IMR-90 (cell line): ENCODE measurements around the gene CD6. TPM values are rescaled to one million over a fixed set of nuclear protein-coding genes. Genes with fewer than 3 reads are reported as not detected.

Source experiments
- ATAC-seq: fragments of 200-7000 bp; cut with Tn5 transposase; 2 replicates; pipeline ENCODE4 v1.9.1; 2020; ENCODE audit warnings: low read depth, mild to moderate bottlenecking, moderate library complexity
- BruUV-seq: library from RNA; stranded (reverse); fragments of 400-500 nt; replicated peaks from 2 replicates; lab custom pipeline; 2021; lab: Mats Ljungman, UMichigan
- CTCF ChIA-PET: fragments of 300-600 bp; formaldehyde crosslinking; extraction: SDS; loops from one replicate; lab custom pipeline; 2021; ENCODE audit warnings: antibody characterized with exemption; lab: Yijun Ruan, JAX
- POLR2A ChIA-PET: fragments of 300-600 bp; sonication (Branson Sonifier 250); formaldehyde crosslinking; loops from one replicate; lab custom pipeline; 2022; ENCODE audit warnings: antibody characterized with exemption; ENCODE audit not compliant: unreplicated experiment; lab: Charles Lee
- DNase-seq: peaks from one replicate; pipeline ENCODE4 v3.0.0; 2013
- H2AFZ ChIP-seq: replicated peaks from 2 replicates; pipeline ENCODE3; 2013; ENCODE audit warnings: low read length, mild to moderate bottlenecking; ENCODE audit not compliant: poor library complexity
- H2AK5ac ChIP-seq: 2 replicates; pipeline ENCODE4 v1.6.1; 2013; ENCODE audit warnings: low read depth, low read length, inconsistent platforms
- H2AK9ac ChIP-seq: replicated peaks from 2 replicates; pipeline ENCODE3; 2013; ENCODE audit warnings: mild to moderate bottlenecking, low read depth, low read length, moderate library complexity; ENCODE audit not compliant: poor library complexity
- H2BK120ac ChIP-seq: 2 replicates; pipeline ENCODE4 v1.6.1; 2013; ENCODE audit warnings: low read depth, low read length, inconsistent platforms
- H2BK15ac ChIP-seq: 3 replicates; pipeline ENCODE4 v1.6.1; 2013; ENCODE audit warnings: low read depth, low read length, inconsistent platforms
- H2BK20ac ChIP-seq: 2 replicates; pipeline ENCODE4 v1.6.1; 2013; ENCODE audit warnings: low read depth, mild to moderate bottlenecking, inconsistent platforms, low read length, moderate library complexity
- H2BK5ac ChIP-seq: 2 replicates; pipeline ENCODE4 v1.6.1; 2013; ENCODE audit warnings: mild to moderate bottlenecking, low read depth, low read length, inconsistent platforms; ENCODE audit not compliant: poor library complexity, severe bottlenecking
- H3K14ac ChIP-seq: replicated peaks from 2 replicates; pipeline ENCODE4 v1.6.1; 2013; ENCODE audit warnings: low read depth, low read length, inconsistent platforms
- H3K18ac ChIP-seq: 2 replicates; pipeline ENCODE4 v1.6.1; 2013; ENCODE audit warnings: low read depth, low read length, control low read depth
- H3K23ac ChIP-seq: 2 replicates; pipeline ENCODE4 v1.6.1; 2013; ENCODE audit warnings: low read depth, low read length, inconsistent platforms
- H3K27ac ChIP-seq: 2 replicates; pipeline ENCODE4 v1.5.1; 2013; ENCODE audit warnings: mild to moderate bottlenecking, control low read depth, low read length; ENCODE audit not compliant: insufficient read depth
- H3K27me3 ChIP-seq: 2 replicates; pipeline ENCODE4 v1.6.1; 2013; ENCODE audit warnings: low read length; ENCODE audit not compliant: control insufficient read depth, insufficient read depth
- H3K36me3 ChIP-seq: 2 replicates; pipeline ENCODE4 v1.6.1; 2013; ENCODE audit warnings: low read length, mixed read lengths; ENCODE audit not compliant: control insufficient read depth, insufficient read depth
- H3K4ac ChIP-seq: 2 replicates; pipeline ENCODE4 v1.6.1; 2013; ENCODE audit warnings: low read depth, low read length, inconsistent platforms
- H3K4me1 ChIP-seq: 2 replicates; pipeline ENCODE4 v1.6.1; 2013; ENCODE audit warnings: low read length, mixed read lengths; ENCODE audit not compliant: control insufficient read depth, insufficient read depth
- H3K4me2 ChIP-seq: 2 replicates; pipeline ENCODE4 v1.6.1; 2013; ENCODE audit warnings: low read depth, mild to moderate bottlenecking, control low read depth, low read length, moderate library complexity
- H3K4me3 ChIP-seq: 2 replicates; pipeline ENCODE4 v1.5.1; 2013; ENCODE audit warnings: low read depth, mild to moderate bottlenecking, control low read depth, low read length, moderate library complexity; ENCODE audit not compliant: insufficient read depth
- H3K56ac ChIP-seq: 2 replicates; pipeline ENCODE4 v1.6.1; 2013; ENCODE audit warnings: low read length, inconsistent platforms; ENCODE audit not compliant: insufficient read depth; ENCODE audit errors: extremely low read depth
- H3K79me1 ChIP-seq, 2 experiments: 2 replicates each; pipeline ENCODE4 v1.6.1; 2013; ENCODE audit warnings: low read length in 2 of 2, inconsistent platforms in 1 of 2, low read depth in 1 of 2
- H3K9ac ChIP-seq: 2 replicates; pipeline ENCODE4 v1.6.1; 2013; ENCODE audit warnings: low read depth, low read length, control low read depth
- H3K9me1 ChIP-seq: 2 replicates; pipeline ENCODE4 v1.6.1; 2013; ENCODE audit warnings: low read length, inconsistent platforms; ENCODE audit not compliant: insufficient read depth
- H3K9me3 ChIP-seq: 2 replicates; pipeline ENCODE4 v1.6.1; 2013; ENCODE audit warnings: low read length; ENCODE audit not compliant: control insufficient read depth, insufficient read depth
- H4K20me1 ChIP-seq: 2 replicates; pipeline ENCODE4 v1.6.1; 2013; ENCODE audit warnings: low read length, inconsistent platforms; ENCODE audit not compliant: insufficient read depth
- H4K5ac ChIP-seq: 2 replicates; pipeline ENCODE4 v1.6.1; 2013; ENCODE audit warnings: mild to moderate bottlenecking, low read depth, low read length, control low read depth
- H4K8ac ChIP-seq, 2 experiments: 2 replicates each; pipeline ENCODE4 v1.6.1; 2013; ENCODE audit warnings: low read depth in 2 of 2, low read length in 2 of 2, control low read depth in 1 of 2, inconsistent platforms in 1 of 2
- H4K91ac ChIP-seq: 2 replicates; pipeline ENCODE4 v1.6.1; 2013; ENCODE audit warnings: low read depth, low read length, inconsistent platforms; ENCODE audit not compliant: insufficient read depth
- BHLHE40 ChIP-seq: fragments of 150-350 bp; IDR thresholded peaks from 2 replicates; pipeline ENCODE4 v1.6.1; 2016; ENCODE audit warnings: mild to moderate bottlenecking, low read depth, low read length
- CEBPB ChIP-seq: IDR thresholded peaks from 2 replicates; pipeline ENCODE4 v1.6.1; 2012; ENCODE audit warnings: low read depth, low read length, improper control_type of control experiment
- CHD1 ChIP-seq: IDR thresholded peaks from 2 replicates; pipeline ENCODE4 v1.6.1; 2012; ENCODE audit warnings: low read depth, low read length, improper control_type of control experiment
- CTCF ChIP-seq: conservative IDR thresholded peaks from 2 replicates; pipeline ENCODE4 v1.5.1; 2012; ENCODE audit warnings: mild to moderate bottlenecking, low read depth, low read length, improper control_type of control experiment
- ELK1 ChIP-seq: fragments of 150-350 bp; IDR thresholded peaks from 2 replicates; pipeline ENCODE4 v1.6.1; 2016; ENCODE audit warnings: low read depth, mild to moderate bottlenecking, low read length, moderate library complexity, borderline replicate concordance
- MAFK ChIP-seq: IDR thresholded peaks from 2 replicates; pipeline ENCODE4 v1.6.1; 2012; ENCODE audit warnings: low read depth, low read length, improper control_type of control experiment
- MAZ ChIP-seq: IDR thresholded peaks from 2 replicates; pipeline ENCODE4 v1.6.1; 2012; ENCODE audit warnings: low read depth, mild to moderate bottlenecking, low read length, improper control_type of control experiment, moderate library complexity, borderline replicate concordance
- MXI1 ChIP-seq: IDR thresholded peaks from 2 replicates; pipeline ENCODE4 v1.6.1; 2012; ENCODE audit warnings: low read depth, mild to moderate bottlenecking, low read length, moderate library complexity, borderline replicate concordance
- NFE2L2 ChIP-seq: fragments of 150-350 bp; IDR thresholded peaks from 2 replicates; pipeline ENCODE4 v1.6.1; 2016; ENCODE audit warnings: low read depth, mild to moderate bottlenecking, low read length
- POLR2A ChIP-seq: IDR thresholded peaks from 2 replicates; pipeline ENCODE4 v1.6.1; 2012; ENCODE audit warnings: mild to moderate bottlenecking, low read depth, low read length
- RAD21 ChIP-seq: IDR thresholded peaks from 2 replicates; pipeline ENCODE4 v1.6.1; 2012; ENCODE audit warnings: low read length, improper control_type of control experiment
- RCOR1 ChIP-seq: IDR thresholded peaks from 2 replicates; pipeline ENCODE4 v1.6.1; 2012; ENCODE audit warnings: mild to moderate bottlenecking, low read length, improper control_type of control experiment; ENCODE audit not compliant: insufficient replicate concordance
- RFX5 ChIP-seq: IDR thresholded peaks from 2 replicates; pipeline ENCODE4 v1.8.0; 2012; ENCODE audit warnings: low read depth, mild to moderate bottlenecking, low read length, moderate library complexity
- SMC3 ChIP-seq: fragments of 150-350 bp; IDR thresholded peaks from 2 replicates; pipeline ENCODE4 v1.6.1; 2016; ENCODE audit warnings: low read depth, mild to moderate bottlenecking, antibody characterized with exemption, low read length, moderate library complexity
- WGBS, 2 experiments: methylation state at CpG; one replicate each; pipeline versions ENCODE4 v1.1.5 to v1.1.7; 2013; ENCODE audit warnings: missing lambda C conversion rate in 2 of 2; ENCODE audit not compliant: insufficient read length in 1 of 2; ENCODE audit errors: extremely low coverage in 2 of 2; 5-methylcytosine and 5-hydroxymethylcytosine counted together
- dilution Hi-C: fragments of 300-500 bp; cut with HindIII; formaldehyde crosslinking; loops from one replicate; pipeline ENCODE4 v1.14.3; 2018; ENCODE audit warnings: low sequenced_read_pairs; ENCODE audit not compliant: unreplicated experiment
- in situ Hi-C: fragments of 300-500 bp; cut with MboI; formaldehyde crosslinking; loops from 3 replicates; pipeline ENCODE4 v1.14.3; 2019; ENCODE audit warnings: low sequenced_read_pairs, inconsistent platforms, mixed read lengths
- intact Hi-C: fragments of 100-400 bp; cut with micrococcal nuclease; formaldehyde crosslinking; loops from 2 replicates; pipeline ENCODE4 v1.10.0; 2022
- polyA plus RNA-seq, 3 experiments: library from polyadenylated mRNA; depleted of rRNA; stranded (reverse); fragments of >200 nt; gene quantifications; 2 replicates each; pipeline ENCODE4 v1.2.3, GENCODE V29; 2012; ENCODE audit warnings: low replicate concordance in 1 of 3
- total RNA-seq: library from RNA; depleted of rRNA; stranded (reverse); fragments of >200 nt; gene quantifications from 2 replicates; pipeline ENCODE4 v1.2.3, GENCODE V29; 2012
- TF ChIP-seq, protein P1 (sequence below): fragments of 150-350 bp; IDR thresholded peaks from 2 replicates; pipeline ENCODE4 v1.6.1; 2017; ENCODE audit warnings: mild to moderate bottlenecking, antibody characterized with exemption, low read length, low read depth

CD6 gene
- total and polyA plus RNA-seq, 2 of the 4 experiments (the other 2 are of a cell fraction), result not detected

- ATAC-seq (no peak), DNase-seq (no peak)
- Histone ChIP-seq H3K14ac (no peak overlapping the region), H4K5ac (no peak overlapping the region), H2AK9ac (no peak overlapping the region), H3K9me3 (no peaks in the 10 kb centered on the region), H3K27me3 (peaks cover 31% of the 10 kb centered on the region), H3K27ac (no peak overlapping the region), H3K23ac (no peak overlapping the region), H3K36me3 (no peaks in the 10 kb centered on the region), H3K4me1 (peaks cover 3% of the 10 kb centered on the region), H2BK5ac (no peak overlapping the region), H3K18ac (no peak overlapping the region), H4K91ac (no peak overlapping the region), H3K4me2 (no peak overlapping the region), H2BK20ac (no peak overlapping the region), H3K79me1 (no peaks in the 10 kb centered on the region), H3K56ac (no peak overlapping the region), H3K4me3 (no peak overlapping the region), H3K4ac (no peak overlapping the region), H3K9me1 (no peaks in the 10 kb centered on the region), H2AFZ (no peak overlapping the region), H2BK120ac (no peak overlapping the region), H3K9ac (no peak overlapping the region), H2BK15ac (no peak overlapping the region), H2AK5ac (no peak overlapping the region), H4K8ac (no peak overlapping the region), H4K20me1 (no peaks in the 10 kb centered on the region)
- ChIA-PET CTCF (interaction anchor here (1.7 kb wide), 1 partner anchor 18 kb away, joined by 3 read pairs; no protein-coding TSS in a partner anchor), POLR2A (interaction anchor here (0.6 kb wide), 1 partner anchor 1157 kb away, joined by 5 read pairs; no protein-coding TSS in a partner anchor)
- TF ChIP-seq RFX5 (no peak), NFE2L2 (no peak), ELK1 (no peak), CTCF (no peak), MAFK (no peak), MXI1 (no peak), MAZ (no peak), SMC3 (no peak), CEBPB (no peak), BHLHE40 (no peak), POLR2A (no peak), RCOR1 (no peak), CHD1 (no peak), RAD21 (no peak)
- TF ChIP-seq, protein P1, sequence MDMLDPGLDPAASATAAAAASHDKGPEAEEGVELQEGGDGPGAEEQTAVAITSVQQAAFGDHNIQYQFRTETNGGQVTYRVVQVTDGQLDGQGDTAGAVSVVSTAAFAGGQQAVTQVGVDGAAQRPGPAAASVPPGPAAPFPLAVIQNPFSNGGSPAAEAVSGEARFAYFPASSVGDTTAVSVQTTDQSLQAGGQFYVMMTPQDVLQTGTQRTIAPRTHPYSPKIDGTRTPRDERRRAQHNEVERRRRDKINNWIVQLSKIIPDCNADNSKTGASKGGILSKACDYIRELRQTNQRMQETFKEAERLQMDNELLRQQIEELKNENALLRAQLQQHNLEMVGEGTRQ, result no peak
- in situ Hi-C loops (no loop called here), intact Hi-C loops (no loop called here), dilution Hi-C loops (no loop called here)
- BruUV-seq, result no TSS peak
- WGBS, 2 experiments, result 63% methylated on average over 4 of the region's 9 CpGs; no CpG with 5 or more reads in 1 of the 2 experiments
These were observed 16.2 kb downstream of the CD6 start for GRCh38 chr11:60987577-60988277.
